ENCODE results near the gene PPIP5K2. TPM values are rescaled to one million over a fixed set of nuclear protein-coding genes. Genes with fewer than 3 reads are reported as not detected.
A peak's percentile ranks its signal among the peaks of the same experiment; 100 is the strongest.

PPIP5K2 gene
- total and polyA plus RNA-seq, 2 donors from 2014 or later: 17.1 to 56.4 TPM

- no peaks in the 10 kb centered on the region for H3K27me3 ChIP-seq (ENCODE audit: control insufficient read depth, insufficient read depth, low read length)
- H3K9me3 ChIP-seq (ENCODE audit: control insufficient read depth in 2 of 3, insufficient read depth in 1 of 3, low read length in 3 of 3): no peaks in the 10 kb centered on the region
- no peak for FAIRE-seq
- H3K4me3 ChIP-seq (ENCODE audit: low read length in 3 of 3): no peak overlapping the region
- no peak overlapping the region for H3K9ac ChIP-seq (ENCODE audit: low read length in 3 of 3)
- no peak overlapping the region for H3K27ac ChIP-seq (ENCODE audit: low read depth in 2 of 2, low read length in 2 of 2)
- H3K36me3 ChIP-seq (ENCODE audit: control insufficient read depth in 2 of 3, insufficient read depth in 3 of 3, low read length in 3 of 3): no peaks in the 10 kb centered on the region
- no peak for TF ChIP-seq CTCF (IDR thresholded peaks at IDR 0.05; ENCODE audit: borderline replicate concordance, extremely low read depth, insufficient read depth)
- intact Hi-C loops (cut with DNase I): no loop called here
- no peak for DNase-seq
- H3K4me1 ChIP-seq (ENCODE audit: control insufficient read depth in 2 of 3, insufficient read depth in 2 of 3, low read depth in 1 of 3, low read length in 3 of 3): no peaks in the 10 kb centered on the region
Observed at GRCh38 chr5:103114440-103114839, 5.7 kb upstream of the PPIP5K2 start.

- no peak for TF ChIP-seq CTCF (IDR thresholded peaks at IDR 0.05; ENCODE audit: borderline replicate concordance, extremely low read depth, insufficient read depth)
- H3K9me3 ChIP-seq (ENCODE audit: control insufficient read depth in 2 of 3, insufficient read depth in 1 of 3, low read length in 3 of 3): no peaks in the 10 kb centered on the region
- peaks cover 0 to 3% (median 0%) of the 10 kb centered on the region in 3 donors for H3K4me1 ChIP-seq (ENCODE audit: control insufficient read depth in 2 of 3, insufficient read depth in 2 of 3, low read depth in 1 of 3, low read length in 3 of 3)
- H3K36me3 ChIP-seq (ENCODE audit: control insufficient read depth in 2 of 3, insufficient read depth in 3 of 3, low read length in 3 of 3): no peaks in the 10 kb centered on the region
- no peak overlapping the region for H3K4me3 ChIP-seq (ENCODE audit: low read length in 3 of 3)
- no peak overlapping the region for H3K9ac ChIP-seq (ENCODE audit: low read length in 3 of 3)
- no peaks in the 10 kb centered on the region for H3K27me3 ChIP-seq (ENCODE audit: control insufficient read depth, insufficient read depth, low read length)
- no peak for DNase-seq
- intact Hi-C loops (cut with DNase I): no loop called here
- H3K27ac ChIP-seq (ENCODE audit: low read depth in 2 of 2, low read length in 2 of 2): no peak overlapping the region
- no peak for FAIRE-seq
Observed at GRCh38 chr5:103117471-103117991, 2.6 kb upstream of the PPIP5K2 start.

GRCh38 chr5:103119070-103119764 lies 884 bp upstream of the PPIP5K2 start:
- no peaks in the 10 kb centered on the region for H3K36me3 ChIP-seq (ENCODE audit: control insufficient read depth in 2 of 3, insufficient read depth in 3 of 3, low read length in 3 of 3)
- no peaks in the 10 kb centered on the region for H3K27me3 ChIP-seq (ENCODE audit: control insufficient read depth, insufficient read depth, low read length)
- H3K9ac ChIP-seq (ENCODE audit: low read length in 3 of 3): peak overlapping the region; percentile 90 to 95 (median 94)
- H3K27ac ChIP-seq (ENCODE audit: low read depth in 2 of 2, low read length in 2 of 2): peak overlapping the region; percentile 96 to 98
- H3K4me3 ChIP-seq (ENCODE audit: low read length in 3 of 3): peak overlapping the region; percentile 86 to 98 (median 93)
- H3K9me3 ChIP-seq (ENCODE audit: control insufficient read depth in 2 of 3, insufficient read depth in 1 of 3, low read length in 3 of 3): no peaks in the 10 kb centered on the region
- peak; percentile 3 for FAIRE-seq
- peaks cover 0 to 3% (median 0%) of the 10 kb centered on the region in 3 donors for H3K4me1 ChIP-seq (ENCODE audit: control insufficient read depth in 2 of 3, insufficient read depth in 2 of 3, low read depth in 1 of 3, low read length in 3 of 3)
- intact Hi-C loops (cut with DNase I): no loop called here
- TF ChIP-seq CTCF (IDR thresholded peaks at IDR 0.05; ENCODE audit: borderline replicate concordance, extremely low read depth, insufficient read depth): no peak
- DNase-seq: peak in 1 of 5 donors; percentile 47

All from kidney (tissue), 14 donors.